ENCODE measurements around the gene CHRNB1.

The CHRNB1 gene

DNA sequence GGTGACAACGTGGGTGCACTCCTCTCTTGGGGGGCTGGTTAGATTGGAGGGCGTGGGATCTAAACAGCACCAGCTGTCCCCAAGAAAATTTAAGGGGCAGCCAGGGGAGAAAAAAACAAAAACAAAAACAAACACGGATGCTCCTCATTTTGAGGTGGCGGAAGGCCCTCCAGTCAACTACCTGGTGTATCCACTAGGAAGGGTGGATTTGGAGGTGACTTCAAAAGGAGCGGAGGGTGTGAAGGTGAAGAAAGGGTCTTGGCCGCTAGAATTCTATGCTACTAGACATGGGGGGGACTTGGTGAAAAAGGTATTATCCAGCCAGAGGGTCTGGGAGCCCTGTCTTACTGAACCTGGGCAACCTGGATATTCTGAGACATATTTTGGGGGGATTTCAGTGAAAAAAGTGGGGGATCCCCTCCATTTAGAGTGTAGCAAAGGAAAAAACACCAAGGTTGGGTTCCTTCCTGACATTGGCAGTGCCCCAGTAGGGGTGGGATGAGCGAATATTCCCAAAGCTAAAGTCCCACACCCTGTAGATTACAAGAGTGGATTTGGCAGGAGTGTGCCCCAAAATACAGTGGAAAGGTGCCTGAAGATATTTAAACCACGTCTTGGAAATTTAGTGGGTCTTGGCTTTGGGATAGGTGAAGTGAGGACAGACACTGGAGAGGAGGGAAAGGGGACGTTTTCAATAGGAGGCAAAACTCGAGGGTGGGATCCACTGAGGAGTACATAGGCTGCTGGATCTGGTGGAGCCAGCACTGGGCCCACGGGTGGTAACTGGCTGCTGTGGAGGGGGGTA lies 6.0 kb upstream of the CHRNB1 start:
- no peak for DNase-seq

DNA sequence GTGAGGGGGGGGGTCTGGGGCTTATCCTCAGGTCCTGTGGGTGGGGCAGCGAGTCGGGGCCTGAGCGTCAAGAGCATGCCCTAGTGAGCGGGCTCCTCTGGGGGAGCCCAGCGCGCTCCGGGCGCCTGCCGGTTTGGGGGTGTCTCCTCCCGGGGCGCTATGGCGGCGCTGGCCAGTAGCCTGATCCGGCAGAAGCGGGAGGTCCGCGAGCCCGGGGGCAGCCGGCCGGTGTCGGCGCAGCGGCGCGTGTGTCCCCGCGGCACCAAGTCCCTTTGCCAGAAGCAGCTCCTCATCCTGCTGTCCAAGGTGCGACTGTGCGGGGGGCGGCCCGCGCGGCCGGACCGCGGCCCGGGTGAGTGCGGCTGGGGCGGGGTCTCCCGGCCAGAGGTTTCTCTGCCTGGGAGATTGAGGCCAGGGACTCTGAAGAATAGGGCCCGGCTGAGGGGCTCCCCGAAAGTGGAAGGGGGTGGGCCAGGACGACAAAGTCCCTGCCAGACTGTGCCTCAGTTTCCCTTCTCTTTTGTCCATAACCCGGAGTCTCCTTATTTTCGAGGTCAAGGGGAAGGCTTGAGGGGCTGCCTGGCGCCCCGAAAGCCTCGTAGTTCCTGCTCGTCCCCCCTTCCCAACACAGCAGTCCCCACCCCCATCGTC lies 5.3 kb upstream of the CHRNB1 start, which contains the start of gene FGF11:
Gene FGF11, plus strand, starts transcription at position 51 of the 651 bp plus-strand sequence. Its CDS starts 109 bp downstream, at position 160.
- DNase-seq, result no peak

DNA sequence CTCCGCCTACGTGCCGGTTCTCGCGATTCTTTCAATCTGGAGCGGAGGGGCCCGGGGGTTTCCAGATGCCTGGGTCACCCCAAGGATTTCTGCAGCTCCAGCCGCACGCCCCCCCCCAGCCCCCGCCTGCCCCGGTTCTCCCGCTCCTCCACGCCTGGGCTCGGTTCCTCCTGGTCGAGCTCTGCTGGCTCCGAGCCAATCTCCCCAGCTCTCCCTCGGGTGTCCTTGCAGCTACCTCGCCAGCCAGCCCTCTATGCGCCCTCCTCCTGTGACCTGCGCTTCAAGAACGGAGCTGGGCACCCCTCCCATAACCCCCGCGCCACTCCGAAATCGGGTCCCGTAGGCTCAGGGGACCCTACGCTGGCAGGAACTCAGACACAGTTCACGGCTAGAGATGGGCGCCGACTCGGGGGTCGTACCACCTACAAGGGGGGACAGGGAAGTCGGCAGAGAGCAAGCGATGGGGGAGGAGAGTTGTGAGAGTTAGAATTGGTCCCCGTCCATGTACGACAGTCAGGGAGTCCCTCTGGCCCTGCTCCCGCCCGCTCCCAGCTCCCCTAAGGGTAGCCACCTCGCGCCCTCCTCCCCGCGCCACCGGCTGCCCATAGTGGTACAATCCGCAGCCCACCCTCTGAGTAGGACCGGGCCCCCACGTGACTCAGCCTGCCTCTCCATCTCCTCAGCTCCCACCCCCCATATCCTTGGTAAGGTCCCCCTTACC lies 4.6 kb upstream of the CHRNB1 start:
- no peak for DNase-seq

DNA sequence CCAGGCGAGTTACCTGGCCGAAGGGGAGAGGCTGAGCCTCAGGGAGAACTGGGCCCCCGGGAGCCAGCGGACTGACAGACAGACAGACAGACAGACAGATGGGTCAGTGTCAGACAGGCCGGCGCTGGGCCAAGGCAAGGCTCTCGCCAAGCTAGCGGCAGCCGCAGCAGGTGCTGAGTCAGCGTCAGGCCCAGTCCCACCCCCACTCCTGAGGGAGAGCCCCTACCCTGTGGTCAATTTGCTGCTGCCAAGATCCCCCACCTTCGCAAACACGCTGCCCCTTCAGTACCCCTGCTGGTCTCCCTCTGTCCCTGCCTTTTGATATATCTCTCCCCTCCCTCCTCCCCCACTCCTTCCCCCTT lies 4.0 kb upstream of the CHRNB1 start:
- no peak for DNase-seq

DNA sequence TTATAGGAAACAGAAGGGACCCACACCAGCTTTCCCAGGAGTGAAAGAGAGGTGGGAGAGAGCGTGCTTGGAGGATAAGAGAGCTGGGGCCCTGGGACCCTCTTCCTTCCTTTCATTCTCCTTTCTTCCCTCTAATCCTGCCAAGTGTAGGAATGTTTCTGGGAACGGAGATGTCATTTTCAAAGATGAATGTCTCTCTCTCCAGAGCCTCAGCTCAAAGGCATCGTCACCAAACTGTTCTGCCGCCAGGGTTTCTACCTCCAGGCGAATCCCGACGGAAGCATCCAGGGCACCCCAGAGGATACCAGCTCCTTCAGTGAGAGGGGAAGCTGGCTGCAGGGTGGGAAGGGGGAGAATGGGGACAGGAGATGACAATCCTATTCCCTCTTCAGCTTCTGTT lies 3.6 kb upstream of the CHRNB1 start:
- DNase-seq, result no peak

DNA sequence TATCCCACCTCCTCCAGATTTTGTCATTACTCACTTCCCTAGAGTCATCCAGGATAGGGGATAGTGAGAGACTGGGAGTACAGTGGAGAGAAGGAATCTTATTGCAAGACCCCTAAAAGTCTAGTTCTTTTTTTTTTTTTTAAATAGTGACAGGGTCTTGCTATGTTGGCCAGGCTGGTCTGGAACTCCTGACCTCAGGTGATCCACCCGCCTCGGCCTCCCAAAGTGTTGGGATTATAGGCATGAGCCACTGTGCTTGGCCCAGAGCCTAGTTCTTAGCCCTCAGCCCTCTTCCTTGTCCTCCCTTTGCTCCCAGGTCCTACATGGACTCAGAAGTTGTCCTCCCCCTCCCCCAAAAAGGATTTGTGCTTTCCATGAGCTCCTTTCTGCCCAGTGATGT lies 2.7 kb upstream of the CHRNB1 start:
- no peak for DNase-seq

DNA sequence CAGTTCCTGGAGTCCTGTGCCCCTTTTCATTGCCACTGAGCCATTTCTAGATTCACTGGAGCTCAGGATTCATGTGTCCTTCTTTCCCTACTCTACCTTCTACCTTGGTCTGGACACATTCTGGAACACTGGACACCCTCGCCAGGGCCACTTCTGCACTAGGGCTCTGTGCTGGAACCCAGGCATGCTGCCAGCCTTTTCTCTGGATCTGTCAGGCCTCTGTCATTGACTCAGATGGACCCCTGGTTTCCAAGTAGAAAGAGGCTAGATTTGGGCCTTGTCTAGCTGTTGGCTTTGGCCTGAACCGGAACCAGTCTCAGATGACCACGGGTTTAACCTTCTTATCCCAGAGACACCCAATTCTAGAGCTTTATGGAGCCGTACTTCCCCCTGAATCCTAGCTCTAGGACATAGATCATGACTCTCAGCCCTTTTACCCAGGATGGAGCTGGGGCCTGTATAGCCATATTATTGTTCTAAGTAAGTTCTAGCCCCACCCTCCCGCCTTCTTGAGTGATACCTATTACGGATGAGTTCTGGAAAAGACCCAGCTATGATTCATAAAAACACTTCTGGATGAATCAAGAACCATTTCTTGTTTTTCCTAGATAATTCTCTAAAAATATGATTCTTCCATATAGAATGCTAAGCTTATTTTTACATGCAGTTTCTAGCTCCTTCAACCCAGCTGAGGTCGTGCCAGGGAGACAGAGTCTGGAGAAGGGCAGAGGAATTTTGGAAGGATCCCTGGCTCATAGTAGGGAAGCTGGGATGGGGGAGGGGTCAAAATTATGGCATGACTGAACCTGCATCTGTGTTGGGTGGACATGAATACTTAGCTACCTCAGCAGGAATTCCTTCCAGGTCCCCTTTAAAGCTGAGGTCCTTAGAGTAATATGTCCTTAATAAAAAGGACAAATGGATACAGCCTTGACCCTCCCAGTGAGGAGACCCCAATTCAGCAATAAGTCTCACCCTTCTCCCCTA lies 1.1 kb upstream of the CHRNB1 start:
- no peak for DNase-seq

DNA sequence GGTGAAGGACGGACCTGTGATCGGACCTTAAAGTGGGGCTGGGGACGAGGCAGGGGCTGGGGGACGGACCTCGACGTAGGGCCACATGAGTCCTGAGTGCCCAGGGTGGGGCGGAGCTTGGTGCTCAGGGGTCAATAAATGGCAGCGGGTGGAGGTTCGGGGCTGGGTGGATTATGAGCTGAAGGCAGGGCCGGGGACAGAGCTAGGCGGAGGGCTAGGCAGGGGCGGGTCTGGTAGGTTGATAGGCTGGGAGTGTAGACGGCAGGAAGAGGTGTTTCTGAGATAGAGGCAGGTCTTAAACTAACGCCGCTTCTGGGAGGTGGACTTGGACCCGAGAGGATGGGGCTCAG lies 733 bp downstream of the CHRNB1 start:
- DNase-seq, result peak; percentile 19

DNA sequence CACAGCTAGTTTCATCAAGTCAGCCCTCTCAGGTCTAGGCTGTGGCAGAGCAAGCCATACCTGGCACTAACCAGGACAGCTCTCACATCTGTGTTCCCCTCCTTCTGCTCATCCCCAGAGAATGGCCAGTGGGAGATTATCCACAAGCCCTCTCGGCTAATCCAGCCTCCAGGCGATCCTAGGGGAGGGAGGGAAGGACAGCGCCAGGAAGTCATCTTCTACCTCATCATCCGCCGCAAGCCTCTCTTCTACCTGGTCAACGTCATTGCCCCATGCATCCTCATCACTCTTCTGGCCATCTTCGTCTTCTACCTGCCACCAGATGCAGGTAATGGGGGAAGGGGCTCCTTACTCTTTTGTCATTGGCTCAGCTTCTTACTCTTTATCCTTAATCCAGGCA lies 3.6 kb downstream of the CHRNB1 start:
- DNase-seq, result no peak

DNA sequence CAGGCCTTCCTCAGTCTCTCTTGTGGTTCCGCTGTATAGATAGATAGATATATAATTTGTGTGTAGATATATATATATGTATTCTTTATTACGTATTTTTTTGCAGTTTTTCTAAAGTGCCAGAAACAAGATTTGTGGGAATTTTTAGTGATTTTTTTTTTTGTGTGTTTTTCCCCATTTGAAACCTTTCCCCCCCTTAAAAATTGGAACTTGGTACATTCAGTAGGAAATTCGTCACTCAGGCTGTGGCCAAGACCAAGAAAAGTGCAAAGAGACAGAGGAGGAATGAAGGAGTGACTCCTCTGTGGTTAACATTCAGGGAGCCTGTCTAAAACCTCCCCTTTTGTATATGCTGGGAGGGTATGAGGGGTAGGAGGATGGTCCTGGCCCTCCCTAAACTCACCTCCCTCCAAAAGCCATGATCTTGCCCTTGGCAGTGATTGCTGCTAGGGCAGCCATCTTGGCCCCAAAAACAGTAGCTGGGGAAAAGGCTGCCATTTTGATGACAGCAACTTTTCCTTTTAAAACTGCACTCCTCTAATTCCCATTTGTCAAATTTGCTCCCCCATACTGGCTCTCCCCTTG lies 15.2 kb downstream of the CHRNB1 start:
- no peak for DNase-seq

DNA sequence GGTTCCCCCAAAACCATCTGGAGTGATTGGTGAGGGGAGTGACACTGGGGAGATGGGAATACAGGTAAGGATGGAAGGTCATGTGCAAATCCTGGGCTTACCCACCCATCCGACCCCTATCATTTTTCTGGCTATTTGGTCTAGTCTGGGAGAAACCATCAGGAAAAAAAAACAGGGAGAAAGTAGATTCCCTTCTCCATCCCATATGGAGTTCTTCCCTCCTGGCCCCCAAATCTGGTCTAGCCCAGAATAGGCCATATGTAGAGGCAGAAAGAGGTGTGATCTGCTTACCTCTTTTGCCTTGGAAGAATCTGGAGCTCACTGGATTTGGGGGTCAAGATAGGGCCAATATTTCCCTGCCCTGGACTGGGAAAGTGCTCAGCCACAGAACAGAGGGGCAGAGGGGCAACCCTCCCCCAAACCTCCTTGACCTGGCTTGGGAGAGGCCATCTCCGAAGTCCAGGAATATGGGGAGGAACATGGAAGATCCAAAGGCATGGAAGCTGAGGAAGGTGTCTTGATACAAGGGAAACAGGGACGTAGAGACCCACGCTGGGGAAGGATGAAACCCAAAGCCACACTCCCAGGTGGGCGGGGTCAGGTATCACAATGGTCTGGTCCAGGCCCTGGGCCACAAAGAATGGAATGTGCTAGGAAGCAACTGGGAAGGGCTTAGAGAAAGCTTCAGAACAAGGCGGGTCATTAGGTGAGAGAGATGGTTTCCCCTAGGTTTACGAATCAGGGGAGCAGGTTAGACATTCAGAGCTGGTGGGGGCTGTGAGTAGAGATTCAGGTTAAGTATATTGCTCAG lies 16.2 kb downstream of the CHRNB1 start:
- no peak for DNase-seq

DNA sequence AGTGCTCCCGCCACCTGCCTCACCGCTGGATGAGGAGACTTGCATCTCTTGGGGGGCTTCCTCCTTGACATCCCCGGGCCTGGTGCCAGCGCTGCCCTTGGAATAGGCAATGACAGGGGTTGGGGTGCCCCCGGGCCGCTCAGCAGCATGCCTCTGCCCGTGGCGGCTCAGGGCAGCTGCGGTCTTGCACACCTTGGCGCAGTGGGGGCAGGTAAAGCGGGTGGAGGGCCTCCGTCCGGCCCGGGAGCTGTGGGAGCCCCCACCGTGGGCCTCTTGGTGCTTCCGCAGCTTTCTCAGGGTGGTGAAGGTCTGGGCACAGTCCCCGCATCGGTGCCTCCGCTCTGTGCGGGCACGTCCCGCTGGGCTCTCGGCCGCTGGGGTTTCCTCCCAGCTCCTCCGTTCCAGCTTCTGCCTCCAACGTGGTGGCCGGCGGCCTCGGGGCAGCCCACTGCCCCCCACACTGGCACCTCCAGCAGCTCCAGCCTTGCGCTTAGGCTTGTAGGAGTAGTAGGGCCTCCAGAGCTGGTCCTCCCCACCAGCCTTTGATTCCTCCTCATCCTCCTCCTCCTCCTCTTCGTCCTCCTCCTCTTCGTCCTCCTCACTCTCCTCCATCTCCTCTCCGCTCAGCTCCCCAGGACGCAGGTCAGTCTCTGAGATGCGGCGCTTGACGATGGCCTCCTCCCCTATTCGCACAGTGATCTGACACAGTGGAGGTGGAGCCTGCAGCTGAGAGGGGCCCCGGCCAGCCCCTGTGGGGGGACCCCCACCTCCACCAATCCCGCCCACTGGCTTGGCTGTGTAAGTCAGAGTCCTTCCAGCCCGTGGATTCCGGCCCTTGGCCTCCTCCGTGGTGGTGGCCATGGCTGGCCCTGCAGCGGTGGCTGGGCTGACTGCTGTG lies 17.9 kb downstream of the CHRNB1 start:
- no peak for DNase-seq

DNA sequence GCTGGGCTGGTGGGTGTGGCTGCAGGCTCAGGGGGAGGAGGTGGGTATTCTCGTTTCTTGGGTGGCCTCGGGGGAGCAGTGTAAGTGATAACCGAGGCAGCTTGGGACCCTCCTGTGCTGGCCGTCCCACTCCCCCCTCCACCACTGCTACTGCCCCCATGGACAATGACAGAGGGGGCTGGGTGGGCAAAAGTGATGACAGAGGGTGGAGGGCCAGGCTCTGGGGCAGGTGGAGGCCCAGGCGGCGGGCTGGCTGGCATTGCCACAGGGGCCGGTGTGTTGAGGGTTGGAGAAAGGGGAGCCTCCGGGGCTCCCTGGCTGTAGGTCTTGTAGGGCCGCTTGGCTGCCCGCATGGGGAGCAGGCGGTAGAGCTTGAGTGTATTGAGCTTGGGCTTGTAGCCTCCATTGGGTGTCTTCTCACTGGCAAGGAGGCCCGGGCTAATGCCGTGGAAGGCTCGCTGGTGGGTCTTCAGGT lies 18.5 kb downstream of the CHRNB1 start:
- DNase-seq, result no peak

DNA sequence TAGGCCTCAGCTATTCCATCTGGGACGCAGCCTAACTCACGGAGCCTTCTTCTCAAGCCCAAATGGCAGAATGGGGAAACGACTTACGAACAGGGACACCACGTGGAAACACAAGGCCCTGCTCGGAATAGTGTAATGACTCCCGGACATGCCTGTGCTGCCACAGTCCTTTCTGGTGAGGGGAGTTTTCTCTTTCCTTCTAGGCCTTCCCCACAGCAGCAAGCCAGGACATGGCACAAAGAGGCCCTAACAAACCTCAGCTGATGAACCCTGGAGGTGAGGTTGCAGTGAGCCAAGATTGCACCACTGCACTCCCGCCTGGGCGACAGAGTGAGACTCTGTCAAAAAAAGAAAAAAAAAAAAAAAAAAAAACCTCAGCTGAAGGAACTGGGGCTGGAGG lies 19.2 kb downstream of the CHRNB1 start:
- no peak for DNase-seq

DNA sequence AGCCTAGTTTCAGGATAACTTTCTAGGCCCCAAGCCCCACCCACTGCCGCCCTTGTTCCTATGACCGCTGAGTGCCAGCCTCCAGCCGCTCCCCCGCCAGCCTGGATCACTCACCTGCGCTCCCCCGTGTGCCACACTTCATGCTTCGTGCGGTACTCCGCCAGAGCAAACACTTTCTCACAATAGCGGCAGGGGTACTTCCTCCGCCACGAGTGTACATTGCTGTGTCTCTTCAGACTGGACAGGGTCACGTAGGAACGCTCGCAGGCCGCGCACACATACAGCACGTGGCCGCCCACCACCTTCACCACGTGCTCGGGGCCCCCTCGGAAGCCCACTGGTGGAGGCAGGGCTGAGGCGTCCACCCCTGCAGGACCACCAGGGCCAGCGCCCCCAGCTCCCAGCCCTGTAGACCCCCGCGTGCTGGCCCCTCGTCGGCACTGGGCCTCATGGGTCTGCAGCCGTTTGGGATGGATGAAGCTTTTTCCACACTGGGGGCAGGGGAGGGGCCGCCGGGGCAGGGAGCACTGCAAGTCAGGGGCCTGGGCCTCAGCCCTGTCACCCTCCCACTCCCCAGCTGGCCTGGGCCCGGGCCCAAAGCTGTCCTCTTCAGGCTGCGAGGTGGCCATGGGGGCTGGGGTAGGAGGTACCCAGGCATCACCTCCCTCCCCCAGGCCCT lies 20.9 kb downstream of the CHRNB1 start:
- DNase-seq, result no peak

DNA sequence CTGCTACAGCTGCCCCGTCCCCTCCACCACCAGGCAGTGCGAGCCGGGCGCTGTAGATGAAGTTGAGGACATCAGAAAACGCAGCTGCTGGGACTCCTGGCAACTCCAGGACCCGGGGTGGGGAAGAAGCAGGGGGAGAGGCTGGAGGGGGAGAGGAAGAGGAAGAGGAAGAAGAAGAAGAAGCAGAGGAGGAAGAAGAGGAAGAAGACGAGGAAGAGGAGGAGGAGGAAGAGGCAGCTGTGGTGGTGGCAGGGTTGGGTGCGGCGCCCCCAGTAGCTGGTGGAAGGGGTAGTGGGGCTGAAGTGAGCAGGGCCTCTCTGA lies 21.4 kb downstream of the CHRNB1 start:
- no peak for DNase-seq

DNA sequence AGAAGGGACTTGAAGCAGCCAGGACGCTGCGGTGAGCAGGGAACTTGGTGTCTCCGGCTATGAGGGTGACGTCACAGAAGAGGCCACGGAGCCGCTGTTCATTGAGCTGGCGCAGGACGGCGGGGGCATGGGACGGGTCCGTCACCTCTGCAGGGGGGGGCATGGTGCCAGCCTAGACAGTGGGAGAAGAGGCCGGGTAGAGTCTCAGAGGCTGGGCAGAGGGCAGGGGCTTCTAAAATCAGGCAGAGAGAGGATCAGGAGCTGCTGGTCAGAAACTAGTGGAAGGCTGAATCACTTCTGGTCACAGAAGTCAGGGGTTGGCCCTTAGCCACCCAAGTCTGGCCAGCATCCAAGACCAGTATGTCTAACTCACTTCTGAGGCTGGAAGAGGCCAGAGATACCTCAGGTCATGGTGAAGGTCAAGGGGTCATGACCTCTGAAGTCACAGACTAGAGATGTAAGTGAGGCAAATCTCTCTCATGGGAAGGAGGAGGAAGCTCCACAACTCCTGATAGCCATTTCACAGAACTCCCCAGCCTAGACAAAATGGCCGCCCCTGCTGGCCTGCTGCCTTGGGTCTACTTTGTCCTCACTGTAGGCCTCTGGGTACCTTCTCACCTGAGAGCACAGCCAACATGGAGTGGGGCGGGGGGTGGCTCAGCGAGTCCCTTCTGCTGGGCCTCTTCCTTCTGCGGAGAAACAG lies 21.9 kb downstream of the CHRNB1 start:
- no peak for DNase-seq

DNA sequence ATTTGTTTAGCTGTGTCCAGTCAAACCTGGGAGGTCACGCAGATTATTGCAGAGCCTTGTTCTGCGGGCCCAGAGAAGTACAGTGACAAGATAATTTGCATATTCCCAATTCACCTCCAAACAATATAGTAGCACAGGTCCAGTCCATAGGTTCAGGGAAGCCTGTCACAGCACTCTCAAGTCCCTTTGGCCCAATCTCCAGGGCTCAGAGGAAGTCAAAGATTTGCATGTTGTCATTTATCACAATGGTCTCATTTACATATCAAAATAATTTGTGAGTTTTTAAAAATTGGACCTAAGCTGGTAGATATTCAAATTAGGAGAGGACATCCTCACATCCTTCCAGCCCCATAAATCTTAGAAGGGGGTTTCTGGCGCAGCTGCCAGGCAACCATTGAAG lies 22.6 kb downstream of the CHRNB1 start:
- no peak for DNase-seq

DNA sequence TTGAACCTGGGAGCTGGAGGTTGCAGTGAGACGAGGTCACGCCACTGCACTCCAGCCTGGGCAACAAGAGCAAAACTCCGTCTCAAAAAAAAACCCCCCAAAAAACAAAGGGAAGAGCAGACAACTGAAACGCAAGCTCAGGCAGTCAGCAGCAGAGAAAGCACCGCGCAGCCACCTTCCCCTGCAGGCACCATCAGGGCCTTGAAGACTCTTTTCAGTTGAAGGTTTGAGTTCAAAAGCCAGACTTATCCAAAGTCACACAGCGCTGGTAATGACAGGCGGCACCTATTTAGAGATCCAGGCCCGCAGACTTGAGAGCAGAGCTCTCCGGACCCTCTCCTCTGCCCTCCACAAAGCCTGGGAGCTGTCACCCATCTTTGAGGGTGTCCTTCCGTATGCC lies 23.4 kb downstream of the CHRNB1 start:
- DNase-seq, result no peak

All from activated effector memory CD4-positive, alpha-beta T cell treated with Interleukin-2 at 50 U/mL for 16 hours (primary cell).